ENCODE measurements around the gene PLP1. TPM values are rescaled to one million over a fixed set of nuclear protein-coding genes. Genes with fewer than 3 reads are reported as not detected.
"Not testable (repeated sequence)": the region's sequence is repeated elsewhere in the genome, so short reads cannot be mapped to it uniquely, and the experiment has no call there.

The PLP1 gene
- total RNA-seq, 3 donors from 2014 or later: not detected

- H3K4me1 Mint-ChIP-seq (ENCODE audit: low read depth): no peaks in the 10 kb centered on the region
- no peak overlapping the region for H3K4me3 Mint-ChIP-seq
- no peak for ATAC-seq
- no peak for DNase-seq
- peaks cover 2% of the 10 kb centered on the region for H3K36me3 Mint-ChIP-seq (ENCODE audit: insufficient read depth)
- no peaks in the 10 kb centered on the region for H3K27me3 Mint-ChIP-seq (ENCODE audit: low read depth)
- no peaks in the 10 kb centered on the region for H3K9me3 Mint-ChIP-seq
These were observed 18.1 kb upstream of the PLP1 start for GRCh38 chrX:103758555-103758954.

- not testable (repeated sequence) for H3K36me3 Mint-ChIP-seq (ENCODE audit: insufficient read depth); H3K27me3 Mint-ChIP-seq (ENCODE audit: low read depth); ATAC-seq; H3K9me3 Mint-ChIP-seq; DNase-seq; H3K4me1 Mint-ChIP-seq (ENCODE audit: low read depth); H3K4me3 Mint-ChIP-seq
These were observed 13.1 kb upstream of the PLP1 start for GRCh38 chrX:103763541-103763940.

GRCh38 chrX:103766813-103767555 is 9.7 kb upstream of the PLP1 start:
- H3K27me3 Mint-ChIP-seq (ENCODE audit: low read depth); H3K4me3 Mint-ChIP-seq; H3K9me3 Mint-ChIP-seq; ATAC-seq; DNase-seq; H3K4me1 Mint-ChIP-seq (ENCODE audit: low read depth); H3K36me3 Mint-ChIP-seq (ENCODE audit: insufficient read depth): not testable (repeated sequence)

DNA sequence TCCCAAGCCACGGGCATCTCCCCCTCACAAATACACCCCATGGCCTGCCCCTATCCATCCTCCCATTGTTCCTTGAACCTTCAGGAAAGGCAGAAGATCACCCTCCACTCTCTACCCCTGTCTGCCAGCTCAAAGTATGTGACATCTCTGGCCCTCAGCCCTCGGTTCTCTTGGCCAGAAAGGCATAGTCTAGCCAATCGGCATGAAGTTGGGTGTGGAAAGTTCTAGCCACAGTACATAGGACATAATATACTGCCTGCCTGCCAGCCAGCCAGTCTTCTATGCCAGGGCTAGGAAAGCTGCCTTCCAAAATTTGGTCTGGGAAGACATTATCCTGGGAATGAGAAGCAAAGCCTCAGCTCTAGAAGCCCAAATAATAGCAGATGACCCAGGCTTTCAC is 3.2 kb upstream of the PLP1 start:
- no peak for ATAC-seq
- no peaks in the 10 kb centered on the region for H3K36me3 Mint-ChIP-seq (ENCODE audit: insufficient read depth)
- H3K27me3 Mint-ChIP-seq (ENCODE audit: low read depth): peaks cover 5% of the 10 kb centered on the region
- DNase-seq: no peak
- H3K9me3 Mint-ChIP-seq: no peaks in the 10 kb centered on the region
- H3K4me3 Mint-ChIP-seq: no peak overlapping the region
- H3K4me1 Mint-ChIP-seq (ENCODE audit: low read depth): no peaks in the 10 kb centered on the region

DNA sequence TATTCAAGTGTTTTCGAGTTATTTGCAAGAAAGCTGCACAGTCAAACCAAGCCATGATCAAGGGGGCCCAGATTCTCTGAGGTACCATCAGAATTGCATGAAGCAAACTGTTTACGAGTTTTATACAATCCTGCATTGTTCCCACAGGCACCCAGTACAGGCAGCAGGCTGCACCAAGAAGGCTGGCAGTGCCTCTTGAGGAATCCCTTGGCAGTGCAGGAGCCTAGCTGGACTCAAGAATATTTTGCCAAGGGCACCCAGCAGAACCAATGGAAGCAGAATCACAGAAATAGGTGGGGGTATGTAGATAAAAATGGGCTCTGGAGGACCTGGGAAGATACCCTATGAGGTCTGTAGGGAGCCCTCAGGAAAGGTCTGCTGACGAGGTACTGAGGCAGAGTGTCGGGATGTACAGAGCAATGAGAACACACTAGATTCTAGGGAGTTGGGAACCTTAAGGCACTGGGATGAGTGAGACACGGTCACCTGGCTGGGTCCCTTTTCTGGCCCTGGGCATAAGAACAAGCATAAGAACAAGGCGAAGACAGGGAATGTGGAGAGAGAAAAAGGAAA is 2.5 kb upstream of the PLP1 start:
- ATAC-seq (no peak), DNase-seq (no peak)
- Mint-ChIP-seq H3K9me3 (no peaks in the 10 kb centered on the region), H3K4me1 (ENCODE audit: low read depth) (no peaks in the 10 kb centered on the region), H3K36me3 (ENCODE audit: insufficient read depth) (no peaks in the 10 kb centered on the region), H3K4me3 (no peak overlapping the region), H3K27me3 (ENCODE audit: low read depth) (peaks cover 5% of the 10 kb centered on the region)

DNA sequence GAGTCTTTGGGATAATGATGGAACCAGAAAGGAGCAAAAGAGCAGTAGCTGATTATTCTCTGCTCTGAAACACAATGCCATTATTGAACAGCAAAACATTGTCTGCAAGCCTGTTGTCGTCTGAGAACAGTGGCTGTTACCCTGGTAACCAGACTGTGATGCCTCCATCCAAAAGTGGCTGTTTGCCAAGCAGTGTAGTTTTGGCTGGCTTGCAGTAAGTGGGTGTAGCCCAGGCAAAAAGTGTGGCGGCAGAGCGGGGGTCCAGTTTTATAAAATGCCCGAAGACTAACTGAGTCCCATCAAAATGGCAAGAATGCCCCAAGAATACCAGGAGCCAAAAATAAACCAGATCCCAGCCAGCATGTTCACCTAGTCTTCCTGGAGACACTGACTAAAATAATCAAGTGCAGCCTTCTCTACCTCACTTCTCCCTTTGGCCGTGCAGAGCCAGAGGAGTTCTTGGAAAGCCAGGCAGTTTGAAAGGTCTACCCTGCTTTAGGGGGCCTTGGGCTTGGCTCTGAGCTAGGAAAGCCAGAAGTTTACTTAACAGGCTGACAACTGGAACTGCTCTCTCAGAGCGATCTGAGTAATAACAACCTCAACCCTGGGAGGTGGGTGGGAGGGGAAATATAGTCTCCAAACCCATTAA is 2.6 kb downstream of the PLP1 start:
- H3K27me3 Mint-ChIP-seq (ENCODE audit: low read depth): peaks cover 5% of the 10 kb centered on the region
- no peak for ATAC-seq
- DNase-seq: no peak
- no peaks in the 10 kb centered on the region for H3K36me3 Mint-ChIP-seq (ENCODE audit: insufficient read depth)
- H3K4me3 Mint-ChIP-seq: no peak overlapping the region
- no peaks in the 10 kb centered on the region for H3K4me1 Mint-ChIP-seq (ENCODE audit: low read depth)
- no peaks in the 10 kb centered on the region for H3K9me3 Mint-ChIP-seq

- Mint-ChIP-seq H3K4me1 (ENCODE audit: low read depth) (no peaks in the 10 kb centered on the region), H3K27me3 (ENCODE audit: low read depth) (no peaks in the 10 kb centered on the region), H3K4me3 (no peak overlapping the region), H3K9me3 (no peaks in the 10 kb centered on the region), H3K36me3 (ENCODE audit: insufficient read depth) (no peaks in the 10 kb centered on the region)
- ATAC-seq (no peak), DNase-seq (no peak)
These were observed 3.9 kb downstream of the PLP1 start for GRCh38 chrX:103780336-103781061.

DNA sequence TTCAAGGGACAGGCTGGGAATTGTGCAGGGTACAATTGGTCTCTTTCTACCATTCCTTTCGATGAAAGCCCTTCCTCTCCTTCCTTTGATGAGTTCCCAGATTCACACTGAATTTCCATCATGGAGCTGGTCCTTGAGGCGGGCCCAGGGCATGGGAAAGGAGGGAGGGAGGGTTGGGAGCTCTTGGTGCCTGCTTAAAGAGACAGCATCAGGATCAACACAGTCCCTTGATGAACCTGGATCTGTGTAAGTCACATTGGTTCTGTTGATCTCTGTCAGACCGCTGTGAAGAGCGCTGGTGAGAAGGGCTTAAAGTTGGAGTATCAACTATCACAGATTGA is 4.4 kb downstream of the PLP1 start:
- DNase-seq: no peak
- Mint-ChIP-seq H3K9me3 (no peaks in the 10 kb centered on the region), H3K4me1 (ENCODE audit: low read depth) (no peaks in the 10 kb centered on the region), H3K27me3 (ENCODE audit: low read depth) (no peaks in the 10 kb centered on the region), H3K4me3 (no peak overlapping the region), H3K36me3 (ENCODE audit: insufficient read depth) (no peaks in the 10 kb centered on the region)
- ATAC-seq: no peak

DNA sequence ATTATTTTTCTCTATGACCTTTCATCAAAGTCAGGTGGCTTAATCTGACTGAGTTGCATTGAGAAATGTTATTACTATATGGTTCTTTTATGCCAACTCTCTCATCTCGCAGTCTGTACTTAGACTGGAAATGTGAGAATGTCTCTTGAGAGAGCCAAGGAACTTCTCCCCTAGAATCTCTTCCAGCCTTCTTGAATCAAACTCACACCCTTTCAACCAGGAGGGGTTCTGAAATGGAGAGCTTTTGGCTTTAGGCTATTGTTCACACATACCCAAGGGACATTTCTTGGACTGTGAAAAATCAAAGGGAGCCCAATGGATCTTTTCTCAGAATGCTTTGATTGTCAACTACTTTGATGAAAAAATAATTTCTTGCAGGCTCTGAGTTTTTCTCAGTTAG is 5.1 kb downstream of the PLP1 start:
- DNase-seq (no peak), ATAC-seq (no peak)
- no peaks in the 10 kb centered on the region for H3K4me1 Mint-ChIP-seq (ENCODE audit: low read depth)
- H3K36me3 Mint-ChIP-seq (ENCODE audit: insufficient read depth): no peaks in the 10 kb centered on the region
- H3K4me3 Mint-ChIP-seq: no peak overlapping the region
- no peaks in the 10 kb centered on the region for H3K27me3 Mint-ChIP-seq (ENCODE audit: low read depth)
- H3K9me3 Mint-ChIP-seq: no peaks in the 10 kb centered on the region

- no peaks in the 10 kb centered on the region for H3K9me3 Mint-ChIP-seq
- H3K4me3 Mint-ChIP-seq: no peak overlapping the region
- DNase-seq (no peak), ATAC-seq (no peak)
- H3K4me1 Mint-ChIP-seq (ENCODE audit: low read depth): no peaks in the 10 kb centered on the region
- H3K27me3 Mint-ChIP-seq (ENCODE audit: low read depth): peaks cover 1% of the 10 kb centered on the region
- no peaks in the 10 kb centered on the region for H3K36me3 Mint-ChIP-seq (ENCODE audit: insufficient read depth)
These were observed 6.0 kb downstream of the PLP1 start for GRCh38 chrX:103782640-103783039.

GRCh38 chrX:103783196-103783595 is 6.6 kb downstream of the PLP1 start:
- Mint-ChIP-seq H3K27me3 (ENCODE audit: low read depth) (peaks cover 2% of the 10 kb centered on the region), H3K4me3 (no peak overlapping the region), H3K36me3 (ENCODE audit: insufficient read depth) (no peaks in the 10 kb centered on the region), H3K4me1 (ENCODE audit: low read depth) (no peaks in the 10 kb centered on the region), H3K9me3 (no peaks in the 10 kb centered on the region)
- DNase-seq (no peak), ATAC-seq (no peak)

DNA sequence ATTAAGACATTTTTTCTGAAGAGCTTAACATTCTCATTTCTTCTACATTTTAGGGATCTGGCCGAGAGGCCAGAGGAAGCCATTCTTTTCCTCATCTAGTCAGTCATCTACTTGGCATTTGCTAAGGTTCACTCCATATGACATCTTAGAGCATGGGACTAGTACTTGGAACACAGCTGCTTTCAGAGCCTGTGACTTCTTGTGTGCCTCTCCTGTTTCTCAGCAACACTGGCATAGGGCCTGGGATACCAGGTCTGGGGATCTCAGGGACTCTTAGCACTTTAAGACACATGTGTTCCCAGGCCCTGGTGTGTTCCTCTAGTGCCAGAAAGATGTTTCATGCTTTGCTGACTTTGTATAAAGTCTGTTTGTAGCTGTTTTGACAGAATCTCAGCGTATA is 7.3 kb downstream of the PLP1 start:
- H3K4me3 Mint-ChIP-seq: no peak overlapping the region
- no peak for ATAC-seq
- H3K9me3 Mint-ChIP-seq: no peaks in the 10 kb centered on the region
- peaks cover 2% of the 10 kb centered on the region for H3K27me3 Mint-ChIP-seq (ENCODE audit: low read depth)
- DNase-seq: no peak
- no peaks in the 10 kb centered on the region for H3K36me3 Mint-ChIP-seq (ENCODE audit: insufficient read depth)
- no peaks in the 10 kb centered on the region for H3K4me1 Mint-ChIP-seq (ENCODE audit: low read depth)

- DNase-seq: no peak
- no peaks in the 10 kb centered on the region for H3K36me3 Mint-ChIP-seq (ENCODE audit: insufficient read depth)
- no peak overlapping the region for H3K4me3 Mint-ChIP-seq
- no peaks in the 10 kb centered on the region for H3K4me1 Mint-ChIP-seq (ENCODE audit: low read depth)
- ATAC-seq: no peak
- H3K9me3 Mint-ChIP-seq: no peaks in the 10 kb centered on the region
- H3K27me3 Mint-ChIP-seq (ENCODE audit: low read depth): peaks cover 2% of the 10 kb centered on the region
These were observed 12.4 kb downstream of the PLP1 start for GRCh38 chrX:103789004-103789403.

DNA sequence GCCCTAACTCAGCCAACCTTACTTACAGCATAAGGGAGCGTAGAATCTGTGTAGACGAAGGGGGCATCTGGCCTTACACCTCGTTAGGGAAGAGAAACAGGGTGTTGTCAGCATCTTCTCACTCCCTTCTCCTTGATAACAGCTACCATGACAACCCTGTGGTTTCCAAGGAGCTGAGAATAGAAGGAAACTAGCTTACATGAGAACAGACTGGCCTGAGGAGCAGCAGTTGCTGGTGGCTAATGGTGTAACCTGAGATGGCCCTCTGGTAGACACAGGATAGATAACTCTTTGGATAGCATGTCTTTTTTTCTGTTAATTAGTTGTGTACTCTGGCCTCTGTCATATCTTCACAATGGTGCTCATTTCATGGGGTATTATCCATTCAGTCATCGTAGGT is 14.6 kb downstream of the PLP1 start:
- DNase-seq (no peak), ATAC-seq (no peak)
- Mint-ChIP-seq H3K4me3 (no peak overlapping the region), H3K9me3 (no peaks in the 10 kb centered on the region), H3K36me3 (ENCODE audit: insufficient read depth) (no peaks in the 10 kb centered on the region), H3K27me3 (ENCODE audit: low read depth) (peaks cover 2% of the 10 kb centered on the region), H3K4me1 (ENCODE audit: low read depth) (no peaks in the 10 kb centered on the region)

All from activated T-cell treated with anti-CD3 and anti-CD28 coated beads, Interleukin-2, amount 50 U/mL, for 4 hours (primary cell).